ENCODE measurements around the gene OBP2A. TPM values are rescaled to one million over a fixed set of nuclear protein-coding genes. Genes with fewer than 3 reads are reported as not detected.

The OBP2A gene
- total RNA-seq, 1 donor from 2014 or later, result not detected

DNA sequence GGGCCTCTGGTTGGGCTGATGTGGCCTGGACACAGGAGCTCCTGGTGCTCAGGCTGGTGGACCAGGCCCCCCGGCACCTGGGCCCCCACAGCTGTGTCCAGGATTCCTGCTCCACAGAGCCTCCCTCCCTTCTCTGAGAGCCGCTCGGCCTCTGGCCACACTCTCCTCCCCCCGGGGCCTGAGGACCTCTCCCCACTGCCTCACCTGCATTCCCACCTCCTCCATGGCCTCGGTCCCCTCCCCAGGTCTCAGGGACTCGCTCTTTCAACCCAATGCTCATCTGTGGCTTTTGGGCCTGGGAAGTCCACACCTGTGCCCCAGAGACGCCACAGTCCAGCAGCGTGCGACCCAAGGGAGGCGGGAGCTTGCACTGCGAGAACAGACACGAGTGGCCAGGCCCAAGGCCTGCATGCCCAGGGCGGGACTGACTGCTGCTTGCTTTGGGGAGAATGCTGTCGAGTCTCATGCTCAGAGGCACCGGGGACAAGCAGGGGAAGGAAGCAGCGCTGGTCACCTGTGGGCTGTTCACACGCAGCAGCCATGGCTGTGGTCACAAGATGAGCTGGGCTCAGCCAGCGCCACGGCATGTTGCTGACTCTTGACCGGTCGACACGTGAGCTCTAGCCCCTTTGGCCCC is 30.2 kb downstream of the OBP2A start:
- TF ChIP-seq CTCF (conservative IDR thresholded peaks at IDR 0.05; ENCODE audit: low read depth, low read length), result no peak
- no peak overlapping the region for H3K4me3 ChIP-seq (ENCODE audit: low read depth, low read length)
- no peak for DNase-seq (ENCODE audit: low read depth)

DNA sequence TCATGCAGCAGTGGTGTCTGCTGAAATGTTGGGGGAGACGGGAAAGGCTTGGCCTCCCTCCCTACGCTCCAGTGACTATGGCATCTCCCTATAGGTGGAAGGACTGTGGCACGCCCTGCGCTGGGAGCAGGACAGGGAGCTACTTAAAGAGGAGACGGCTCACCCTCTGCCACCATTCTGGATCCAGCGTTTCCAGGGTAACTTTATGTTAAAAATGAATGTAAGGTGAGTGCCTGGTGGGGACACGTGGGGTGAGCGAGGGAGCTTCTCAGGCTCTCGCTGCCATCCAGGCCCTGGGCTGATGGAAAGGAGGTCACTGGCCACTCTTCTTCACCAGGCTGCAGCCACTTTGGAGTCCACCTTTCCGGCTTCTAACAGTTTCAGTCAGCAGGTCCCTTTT is 31.3 kb downstream of the OBP2A start:
- TF ChIP-seq CTCF (conservative IDR thresholded peaks at IDR 0.05; ENCODE audit: low read depth, low read length), result no peak
- H3K4me3 ChIP-seq (ENCODE audit: low read depth, low read length), result no peak overlapping the region

GRCh38 chr9:135579356-135579755 is 33.4 kb downstream of the OBP2A start:
- no peak for DNase-seq (ENCODE audit: low read depth)
- no peak overlapping the region for H3K4me3 ChIP-seq (ENCODE audit: low read depth, low read length)
- TF ChIP-seq CTCF (conservative IDR thresholded peaks at IDR 0.05; ENCODE audit: low read depth, low read length), result no peak

More for the DNA sequence above, 31.3 kb downstream of the OBP2A start:
- DNase-seq (ENCODE audit: low read depth), result no peak

- H3K4me3 ChIP-seq (ENCODE audit: low read depth, low read length), result no peak overlapping the region
- no peak for DNase-seq (ENCODE audit: low read depth)
- TF ChIP-seq CTCF (conservative IDR thresholded peaks at IDR 0.05; ENCODE audit: low read depth, low read length), result no peak
Measured at GRCh38 chr9:135579889-135580660, 34.1 kb downstream of the OBP2A start.

DNA sequence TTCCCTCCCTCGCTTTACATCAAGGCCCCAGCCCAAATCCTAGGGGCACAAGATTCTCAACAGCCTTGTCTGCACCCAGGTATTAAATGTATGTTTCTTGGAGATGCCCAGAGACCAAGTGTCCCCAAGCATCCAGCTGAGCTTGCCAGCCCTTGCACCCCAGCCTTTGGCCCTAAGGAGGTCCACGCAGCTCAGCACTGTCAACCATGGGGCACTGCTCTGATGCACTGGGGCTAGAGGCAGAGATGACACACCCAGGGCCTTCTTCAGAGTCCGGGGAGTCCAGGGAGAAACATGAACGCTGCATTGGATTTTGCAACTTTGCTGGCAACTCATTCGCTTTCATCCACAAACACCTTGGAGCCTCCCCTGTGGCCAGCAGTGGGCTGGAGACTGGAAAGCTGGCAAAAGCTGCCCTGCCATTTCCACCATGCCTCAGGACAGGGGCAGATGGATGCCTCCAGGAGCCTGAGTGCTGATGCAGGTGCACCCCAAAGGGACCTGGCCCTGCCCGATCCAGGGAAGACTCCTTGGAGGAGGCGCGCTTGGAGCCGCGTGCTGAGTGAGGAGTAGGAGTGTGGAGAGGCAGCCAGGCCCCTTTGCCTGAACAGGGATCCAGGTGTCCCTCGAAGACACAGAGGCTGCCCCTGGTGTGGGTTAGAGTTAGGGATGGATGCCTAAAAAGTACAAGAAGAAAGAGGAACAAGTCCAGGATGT is 34.9 kb downstream of the OBP2A start:
- no peak for DNase-seq (ENCODE audit: low read depth)
- no peak for TF ChIP-seq CTCF (conservative IDR thresholded peaks at IDR 0.05; ENCODE audit: low read depth, low read length)
- H3K4me3 ChIP-seq (ENCODE audit: low read depth, low read length), result no peak overlapping the region

DNA sequence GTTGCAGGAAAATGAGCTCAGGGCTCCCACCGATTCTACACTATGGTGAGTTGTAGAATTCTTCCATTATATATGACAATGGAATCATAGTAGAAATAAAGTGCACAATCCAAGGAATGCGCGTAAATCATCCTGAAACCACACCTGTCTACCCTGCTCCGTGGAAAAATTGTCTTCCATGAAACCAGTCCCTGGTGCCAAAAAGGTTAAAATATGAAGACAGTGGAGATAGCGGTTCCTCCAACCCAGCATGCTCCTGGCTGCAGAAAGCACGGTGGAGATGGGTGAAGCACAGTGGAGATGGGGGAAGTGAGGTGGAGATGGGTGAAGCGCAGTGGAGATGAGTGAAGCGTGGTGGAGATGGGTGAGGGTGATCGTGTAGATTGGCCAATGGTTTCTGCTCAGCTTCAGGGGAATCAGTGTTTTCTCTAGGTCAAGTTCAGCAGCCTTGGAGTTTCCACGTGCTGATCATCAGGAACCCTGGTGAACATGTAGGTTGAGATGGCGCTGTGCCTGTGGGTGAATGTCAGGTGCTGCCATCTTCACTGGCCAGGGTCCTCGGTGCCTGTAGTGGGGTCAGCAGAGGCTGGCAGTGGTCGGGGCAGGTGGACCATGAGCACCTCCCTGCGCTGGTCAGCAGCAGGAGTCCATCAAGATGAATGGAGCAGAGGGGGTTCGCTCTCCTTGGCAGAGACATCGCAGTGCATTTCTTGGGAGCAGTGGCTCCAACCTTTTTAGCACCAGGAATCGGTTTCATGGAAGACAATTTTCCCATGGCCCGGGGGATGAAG is 35.9 kb downstream of the OBP2A start:
- no peak overlapping the region for H3K4me3 ChIP-seq (ENCODE audit: low read depth, low read length)
- no peak for TF ChIP-seq CTCF (conservative IDR thresholded peaks at IDR 0.05; ENCODE audit: low read depth, low read length)
- no peak for DNase-seq (ENCODE audit: low read depth)
